Measurements from ENCODE around the gene COPS8. TPM values are rescaled to one million over a fixed set of nuclear protein-coding genes. Genes with fewer than 3 reads are reported as not detected.

COPS8 gene
- total RNA-seq, 1 donor from 2014 or later, result 14.3 TPM

- DNase-seq (ENCODE audit: low spot score) (no peak), ATAC-seq (no peak)
These were observed 12.4 kb downstream of the COPS8 start for GRCh38 chr2:237097911-237098702.

DNA sequence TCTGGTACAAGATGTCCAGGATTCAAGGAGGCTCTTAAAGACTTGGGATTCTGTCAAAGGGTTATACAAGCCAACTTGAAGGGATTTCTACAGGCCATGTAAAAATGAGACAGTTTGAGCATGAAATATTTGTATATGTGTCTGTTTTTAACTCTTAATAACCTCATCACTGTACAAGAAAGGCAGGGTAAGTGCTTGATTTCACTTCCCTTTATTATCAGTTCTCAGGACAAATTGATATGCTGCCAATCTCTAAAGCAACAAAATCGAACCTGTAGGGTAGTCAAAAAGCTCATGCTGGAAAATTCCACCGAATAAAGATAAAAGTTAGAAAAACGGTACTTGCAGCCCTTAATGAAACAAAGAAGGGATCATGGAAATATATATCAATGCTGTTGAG is 14.1 kb downstream of the COPS8 start:
- no peak for DNase-seq (ENCODE audit: low spot score)
- no peak for ATAC-seq

GRCh38 chr2:237101118-237101979 is 15.7 kb downstream of the COPS8 start:
- DNase-seq (ENCODE audit: low spot score), result no peak
- no peak for ATAC-seq

DNA sequence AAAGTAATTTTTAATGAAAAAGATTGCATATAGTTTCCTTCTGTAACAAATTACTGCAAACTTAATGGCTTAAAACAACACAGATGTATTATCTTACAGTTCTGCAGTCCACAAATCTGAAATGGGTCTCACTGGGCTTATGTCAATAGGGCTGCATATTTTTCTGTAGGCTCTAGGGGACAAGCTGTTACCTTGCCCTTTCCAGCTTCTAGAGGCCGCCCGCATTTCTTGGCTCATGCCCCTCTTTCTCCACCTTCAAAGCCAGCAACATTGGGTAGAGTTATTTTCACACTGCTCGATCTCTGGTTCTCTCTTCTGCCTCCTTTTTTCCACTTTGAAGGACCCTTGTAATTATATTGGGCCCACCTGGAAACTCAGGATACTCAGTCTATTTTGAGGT is 16.7 kb downstream of the COPS8 start:
- no peak for DNase-seq (ENCODE audit: low spot score)
- no peak for ATAC-seq

DNA sequence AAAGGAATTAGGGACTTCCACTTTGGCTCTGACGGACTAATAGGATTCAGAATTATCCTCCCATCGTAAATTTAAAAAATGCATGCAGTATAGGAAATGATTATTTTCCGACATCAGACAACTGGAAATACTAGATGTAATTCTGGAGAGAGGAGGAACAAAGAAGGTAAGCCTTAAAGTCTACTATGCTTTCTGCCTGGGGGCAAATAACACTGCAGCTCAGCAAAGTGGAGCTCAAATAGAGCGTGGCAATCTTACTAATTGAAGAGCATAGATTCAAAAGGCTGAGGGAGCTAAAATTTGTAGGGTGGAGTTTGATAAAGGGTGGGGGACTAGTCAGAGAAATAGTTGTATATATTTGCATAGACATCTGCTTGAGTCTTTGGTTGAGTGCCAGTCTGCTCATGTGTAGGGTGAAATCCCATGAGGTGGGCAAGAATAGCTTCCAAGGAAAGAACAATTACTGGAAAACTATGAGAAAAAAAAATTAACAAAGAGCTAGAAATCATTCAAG is 23.8 kb downstream of the COPS8 start:
- no peak for ATAC-seq
- no peak for DNase-seq (ENCODE audit: low spot score)

- ATAC-seq (no peak), DNase-seq (ENCODE audit: low spot score) (no peak)
These were observed 27.5 kb downstream of the COPS8 start for GRCh38 chr2:237113026-237113795.

DNA sequence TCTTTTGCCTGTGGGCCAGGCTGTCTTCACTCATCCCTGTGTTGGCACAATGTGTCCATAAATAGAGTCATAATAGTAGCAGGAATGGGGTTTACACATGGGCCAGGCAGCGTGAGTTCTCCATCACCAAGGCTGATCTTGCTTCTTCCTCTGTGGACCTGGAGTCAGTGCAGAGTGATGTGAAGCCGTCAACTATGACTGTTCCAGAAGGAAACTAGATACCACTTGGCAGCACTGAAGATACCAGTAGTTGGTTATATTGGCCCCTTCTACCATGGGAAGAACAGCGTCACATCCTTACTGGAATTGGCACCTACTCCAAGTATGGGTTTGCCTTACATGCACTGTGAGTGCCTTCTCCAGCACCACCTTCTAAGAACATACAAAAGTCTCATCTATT is 30.2 kb downstream of the COPS8 start:
- no peak for DNase-seq (ENCODE audit: low spot score)
- no peak for ATAC-seq

DNA sequence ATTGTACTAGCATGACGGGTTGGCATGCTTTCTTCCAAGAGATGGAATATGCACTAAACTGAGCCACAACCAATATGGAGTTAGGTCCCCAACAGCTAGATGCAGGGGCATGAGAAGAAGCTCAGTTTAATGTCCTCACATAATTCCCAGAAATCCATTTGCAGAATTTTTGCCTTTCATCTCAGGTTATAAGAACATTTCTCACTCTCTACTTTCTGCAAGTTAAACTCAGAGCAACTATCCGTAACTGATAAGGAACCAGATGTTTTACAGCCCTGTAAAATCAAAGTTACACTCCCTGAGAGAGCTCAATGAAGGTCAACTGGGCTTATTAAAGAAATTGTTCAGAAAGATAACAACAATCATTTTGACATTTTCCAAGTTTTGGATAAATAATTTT is 30.7 kb downstream of the COPS8 start:
- ATAC-seq (no peak), DNase-seq (ENCODE audit: low spot score) (no peak)

GRCh38 chr2:237118025-237118424 is 32.3 kb downstream of the COPS8 start:
- no peak for DNase-seq (ENCODE audit: low spot score)
- ATAC-seq, result no peak

GRCh38 chr2:237118561-237119155 is 33.0 kb downstream of the COPS8 start:
- no peak for DNase-seq (ENCODE audit: low spot score)
- no peak for ATAC-seq

GRCh38 chr2:237120916-237121315 is 35.2 kb downstream of the COPS8 start:
- no peak for ATAC-seq
- no peak for DNase-seq (ENCODE audit: low spot score)

DNA sequence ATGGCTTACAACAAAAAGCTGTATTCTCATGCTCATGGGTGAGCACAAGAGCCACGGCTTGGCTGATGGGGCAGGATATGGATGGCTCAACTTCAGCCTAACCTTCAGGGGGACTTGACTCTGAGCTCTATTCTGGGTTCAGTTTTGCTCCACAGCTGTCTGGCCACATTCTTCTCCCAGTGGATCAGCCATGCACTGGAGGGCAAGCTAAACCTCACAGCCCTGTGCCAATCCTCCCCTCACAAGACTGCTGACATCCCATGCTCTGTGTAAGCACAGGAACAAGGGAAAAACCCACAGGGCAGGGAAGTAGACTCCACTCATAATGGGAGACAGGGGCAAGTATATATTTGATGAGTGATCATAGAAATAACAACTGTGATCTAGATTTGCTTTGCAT is 35.6 kb downstream of the COPS8 start:
- ATAC-seq, result no peak
- no peak for DNase-seq (ENCODE audit: low spot score)

GRCh38 chr2:237122214-237122666 is 36.6 kb downstream of the COPS8 start:
- DNase-seq (ENCODE audit: low spot score) (peak; percentile 51), ATAC-seq (peak; percentile 95)

- ATAC-seq, result no peak
These were observed 39.1 kb downstream of the COPS8 start for GRCh38 chr2:237124820-237125219.

DNA sequence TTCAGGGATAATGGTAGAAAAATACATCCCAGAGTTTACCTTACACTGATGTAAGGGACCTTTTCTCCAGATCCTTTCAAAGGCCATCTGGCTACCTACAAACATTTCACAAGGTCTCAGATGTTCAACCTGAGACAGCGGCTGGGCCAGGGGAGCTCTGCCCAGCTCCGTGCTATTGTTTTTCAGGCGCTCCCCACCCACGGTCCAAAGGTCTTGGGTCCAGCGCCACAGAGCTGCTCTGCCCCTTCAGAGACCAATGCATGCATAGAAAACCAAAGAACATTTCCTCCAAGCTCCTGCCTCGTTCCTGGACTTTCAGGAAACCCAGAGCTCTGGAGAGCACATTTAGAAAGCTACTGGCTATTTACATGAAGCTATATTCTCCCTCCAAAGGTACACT is 40.3 kb downstream of the COPS8 start:
- no peak for ATAC-seq
- no peak for DNase-seq (ENCODE audit: low spot score)

More at GRCh38 chr2:237124820-237125219, 39.1 kb downstream of the COPS8 start:
- DNase-seq (ENCODE audit: low spot score), result no peak

- no peak for ATAC-seq
- DNase-seq (ENCODE audit: low spot score), result no peak
These were observed 41.0 kb downstream of the COPS8 start for GRCh38 chr2:237126519-237127174.

DNA sequence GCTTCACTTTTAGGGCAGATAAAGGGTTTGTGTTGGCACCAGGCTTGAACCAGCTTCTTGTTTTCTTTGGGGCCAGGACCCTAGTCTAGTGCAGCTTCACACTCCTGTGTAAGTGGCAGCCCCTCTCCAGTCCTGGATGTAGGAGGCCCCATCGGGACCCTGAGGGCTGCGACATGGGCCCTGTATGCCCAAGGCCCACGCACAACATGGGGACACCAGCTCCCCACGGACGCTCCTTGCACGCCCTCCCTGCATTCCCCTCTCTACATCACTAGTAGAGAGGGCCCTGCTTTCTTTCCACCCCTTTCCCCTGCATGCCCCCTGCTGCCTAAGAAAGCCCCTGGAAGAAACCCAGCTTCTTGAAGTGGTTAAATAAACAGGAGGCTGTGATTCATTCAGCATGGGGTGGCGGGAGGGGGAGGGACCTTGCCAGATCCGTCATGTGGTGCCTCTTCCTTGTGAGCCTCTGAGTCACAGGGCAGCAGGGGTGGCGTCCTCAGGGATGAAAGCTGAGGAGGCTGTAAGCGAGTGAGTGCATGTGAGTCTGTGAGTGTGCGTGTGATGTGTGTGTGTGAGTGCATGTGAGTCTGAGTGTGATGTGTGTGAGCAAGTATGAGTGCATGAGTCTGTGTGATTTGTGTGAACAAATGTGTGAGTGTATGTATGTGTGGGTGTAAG is 42.5 kb downstream of the COPS8 start:
- DNase-seq (ENCODE audit: low spot score) (no peak), ATAC-seq (no peak)

DNA sequence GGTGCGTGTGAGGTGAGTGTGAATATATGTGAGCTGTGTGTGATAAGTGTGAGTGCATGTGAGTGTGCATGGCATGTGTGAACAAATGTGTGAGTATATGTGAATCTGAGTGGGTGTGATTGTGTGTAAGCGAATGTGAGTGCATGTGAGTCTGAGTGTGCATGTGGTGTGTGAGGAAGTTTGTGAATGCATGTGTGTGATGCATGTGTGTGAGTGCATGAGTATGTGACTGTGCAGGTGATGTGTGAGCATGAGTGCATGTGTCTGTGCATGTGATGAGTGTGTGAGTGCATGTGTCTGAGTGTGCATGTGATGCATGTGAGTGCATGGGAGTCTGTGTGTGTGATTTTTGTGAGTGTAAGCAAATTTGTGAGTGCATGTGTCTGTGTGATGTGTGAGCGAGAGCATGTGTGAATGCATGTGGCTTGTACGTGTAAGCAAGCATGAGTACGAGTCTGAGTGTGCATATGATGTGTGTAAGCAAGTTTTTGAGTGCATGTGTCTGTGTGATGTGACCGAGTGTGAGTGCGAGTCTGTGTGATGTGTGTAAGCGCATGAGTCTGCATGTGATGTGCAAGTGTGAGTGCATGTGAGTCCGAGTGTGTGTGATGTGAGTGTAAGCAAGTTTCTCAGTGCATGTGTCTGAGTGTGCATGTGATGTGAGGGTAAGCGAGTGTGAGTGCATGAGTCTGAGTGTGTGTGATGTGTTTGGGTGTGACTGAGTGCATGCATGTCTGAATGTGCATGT is 43.3 kb downstream of the COPS8 start:
- DNase-seq (ENCODE audit: low spot score) (no peak), ATAC-seq (no peak)
